IPS DF 4.7 (cell line): ENCODE measurements around the gene SCTR.

Source experiments
- DNase-seq: peaks from one replicate; pipeline ENCODE4 v3.0.0-alpha.2; 2013; ENCODE audit warnings: low spot score; ENCODE audit errors: extremely low read depth

The SCTR gene

GRCh38 chr2:119488245-119489214, 35.8 kb downstream of the SCTR start:
- DNase-seq, result no peak

- DNase-seq, result no peak
Measured at GRCh38 chr2:119487434-119488244, 36.6 kb downstream of the SCTR start.

- no peak for DNase-seq
Measured at GRCh38 chr2:119486886-119487285, 37.4 kb downstream of the SCTR start.

GRCh38 chr2:119486196-119486827, 38.0 kb downstream of the SCTR start:
- no peak for DNase-seq

- no peak for DNase-seq
Measured at GRCh38 chr2:119485336-119486110, 38.8 kb downstream of the SCTR start.

GRCh38 chr2:119484834-119485233, 39.4 kb downstream of the SCTR start:
- DNase-seq, result no peak

- no peak for DNase-seq
Measured at GRCh38 chr2:119483896-119484718, 40.2 kb downstream of the SCTR start.

GRCh38 chr2:119483395-119483753, 40.9 kb downstream of the SCTR start:
- DNase-seq, result no peak

GRCh38 chr2:119482481-119483394, 41.5 kb downstream of the SCTR start:
- no peak for DNase-seq

- no peak for DNase-seq
Measured at GRCh38 chr2:119481501-119482455, 42.5 kb downstream of the SCTR start.

- DNase-seq, result no peak
Measured at GRCh38 chr2:119480718-119481142, 43.6 kb downstream of the SCTR start.

GRCh38 chr2:119480184-119480583, 44.1 kb downstream of the SCTR start:
- DNase-seq, result no peak

GRCh38 chr2:119478978-119479295, 45.3 kb downstream of the SCTR start:
- no peak for DNase-seq

- DNase-seq, result no peak
Measured at GRCh38 chr2:119478188-119478977, 45.9 kb downstream of the SCTR start.

GRCh38 chr2:119477113-119477505, 47.2 kb downstream of the SCTR start:
- DNase-seq, result no peak

- DNase-seq, result peak; percentile 51
Measured at GRCh38 chr2:119476301-119477112, 47.8 kb downstream of the SCTR start.

- DNase-seq, result no peak
Measured at GRCh38 chr2:119475857-119476244, 48.4 kb downstream of the SCTR start.
